Forelimb muscle (tissue), 1 donor: ENCODE data around the gene RPL10L. TPM values are rescaled to one million over a fixed set of nuclear protein-coding genes. Genes with fewer than 3 reads are reported as not detected.

Experiments used
- DNase-seq: peaks from one replicate; pipeline ENCODE4 v3.0.0-alpha.2; 2013; ENCODE audit warnings: low read depth
- polyA plus RNA-seq: library from polyadenylated mRNA; unstranded; fragments of 120-200 nt; gene quantifications from one replicate; pipeline ENCODE4 v1.2.1, GENCODE V29; 2013; ENCODE audit not compliant: insufficient read length

RPL10L gene
- polyA plus RNA-seq = 0.25 TPM

DNA sequence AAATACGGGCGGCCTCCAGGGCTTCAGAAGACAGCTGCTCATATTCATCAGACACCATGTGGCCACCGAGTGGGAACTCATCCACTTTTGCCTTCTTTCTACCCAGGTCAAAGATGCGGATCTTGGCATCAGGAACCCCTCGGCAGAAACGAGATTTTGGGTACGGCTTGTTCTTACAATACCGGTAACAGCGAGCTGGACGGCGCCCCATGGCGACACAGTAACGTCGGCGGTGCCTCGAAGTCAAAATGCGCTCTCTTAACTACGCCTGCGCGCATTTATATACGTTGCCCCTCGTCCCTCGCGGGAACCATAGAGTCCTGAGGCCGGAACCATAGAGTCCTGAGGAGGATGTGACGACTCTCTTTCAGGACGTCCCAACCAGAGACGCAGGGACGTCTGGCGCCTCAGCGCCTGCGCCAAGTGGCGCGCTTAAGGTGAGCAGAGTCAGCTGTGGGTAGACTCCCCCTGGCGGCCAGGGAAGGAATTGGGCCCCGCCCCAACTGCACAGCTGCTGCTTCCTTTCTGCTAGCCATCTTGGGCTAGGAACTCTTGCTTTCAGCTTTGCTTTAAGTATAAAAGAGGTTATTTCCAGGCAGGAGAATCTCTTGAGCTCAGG lies at the start of gene RPL10L:
RPL10L (minus strand) TSS at position 256 of the 619 bp plus-strand sequence; CDS start at position 211, 45 bp downstream.
- no peak for DNase-seq

DNA sequence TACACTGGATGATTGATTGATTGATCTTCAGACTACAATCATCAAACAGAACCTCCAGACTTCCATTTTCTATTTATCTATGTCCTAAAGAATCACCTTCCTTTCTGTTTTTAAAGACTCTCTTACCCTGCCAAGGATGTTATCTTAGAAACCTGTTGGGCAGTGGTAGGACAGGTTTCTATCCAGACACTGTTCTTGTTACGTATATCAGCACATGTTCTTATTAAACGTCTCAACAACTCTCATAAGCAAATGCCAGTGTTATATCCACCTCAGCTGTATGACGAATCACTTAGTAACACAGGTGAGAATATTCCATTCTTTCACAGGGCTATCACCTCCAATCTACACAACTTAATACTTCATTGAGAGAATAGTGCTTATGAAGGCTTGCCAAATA lies 40.2 kb upstream of the RPL10L start:
- DNase-seq = no peak

DNA sequence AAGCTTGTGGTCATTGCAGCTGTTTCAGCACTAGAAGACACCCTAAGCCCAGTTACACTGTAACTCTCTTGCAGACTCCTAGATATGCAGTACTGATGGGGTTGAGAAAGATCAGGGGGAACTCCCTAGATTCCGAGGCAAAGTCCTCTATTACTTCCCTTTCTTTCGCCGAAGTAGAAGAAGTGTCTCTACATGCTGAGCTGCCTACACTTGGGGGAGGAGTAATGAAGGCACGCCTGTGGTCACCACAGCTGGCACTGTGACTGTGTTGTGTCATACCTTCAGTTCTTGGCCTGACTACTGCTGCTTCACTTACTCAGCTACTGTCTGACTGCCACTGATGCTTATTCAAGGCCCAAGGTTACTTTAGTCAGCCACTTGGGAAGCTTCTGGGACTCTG lies 35.1 kb upstream of the RPL10L start:
- DNase-seq = no peak

DNA sequence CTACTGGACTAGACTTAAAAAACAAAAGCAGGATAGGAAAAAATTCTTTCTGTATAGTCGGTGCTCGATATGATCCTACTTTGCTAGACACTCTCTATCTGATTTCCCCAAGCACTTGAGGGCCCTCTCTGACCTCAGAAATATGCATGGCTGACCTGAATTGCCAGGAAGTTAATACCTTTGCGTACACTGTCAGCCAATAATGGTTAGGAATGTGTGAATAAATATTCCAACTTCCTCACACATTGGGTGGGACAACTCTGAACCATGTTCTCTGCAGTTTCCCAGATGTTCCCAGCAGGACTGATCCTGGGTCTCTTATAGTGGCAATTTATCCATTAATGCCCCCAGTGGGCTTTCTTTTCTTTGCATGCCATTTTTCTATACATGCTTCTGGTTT lies 20.5 kb upstream of the RPL10L start:
- no peak for DNase-seq

DNA sequence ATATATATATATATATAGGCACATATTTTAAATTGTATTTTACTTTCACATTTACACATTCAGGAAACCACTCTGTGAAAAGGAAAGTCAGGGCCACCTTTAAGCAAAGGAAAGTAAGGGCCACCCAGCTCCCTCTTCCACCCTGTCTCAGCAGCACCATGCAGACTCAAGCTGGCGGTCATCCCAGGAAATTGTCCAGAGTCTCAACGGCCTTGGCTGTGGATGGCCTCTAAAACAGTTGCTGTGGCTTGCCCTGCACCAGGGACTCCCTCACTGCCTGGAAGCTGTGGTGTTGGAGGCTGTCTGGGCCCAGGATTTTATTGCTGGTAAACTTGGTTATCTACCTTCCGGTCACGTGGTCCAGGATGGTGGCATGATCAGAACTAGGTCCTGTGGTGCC lies 11.8 kb upstream of the RPL10L start:
- DNase-seq = no peak

DNA sequence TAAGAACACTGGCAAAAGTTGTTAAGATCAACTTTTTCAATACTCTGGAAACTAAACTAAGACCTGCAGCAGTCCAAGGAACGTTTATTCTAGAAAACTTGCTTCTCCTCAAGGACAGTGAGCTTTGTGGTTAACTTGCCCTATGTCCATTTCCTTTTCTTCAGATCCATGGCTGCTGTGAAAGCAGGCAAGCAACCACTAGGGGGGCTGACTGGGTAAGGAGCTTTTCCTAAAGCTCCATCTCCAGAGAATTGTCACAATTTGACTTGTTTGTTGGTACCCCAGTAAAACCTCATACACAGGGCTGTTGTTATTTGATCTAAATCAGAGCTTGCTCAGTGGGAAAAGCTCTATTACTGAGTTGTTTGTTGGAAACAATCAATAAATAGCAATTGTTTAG lies 10.1 kb upstream of the RPL10L start:
- DNase-seq = no peak

DNA sequence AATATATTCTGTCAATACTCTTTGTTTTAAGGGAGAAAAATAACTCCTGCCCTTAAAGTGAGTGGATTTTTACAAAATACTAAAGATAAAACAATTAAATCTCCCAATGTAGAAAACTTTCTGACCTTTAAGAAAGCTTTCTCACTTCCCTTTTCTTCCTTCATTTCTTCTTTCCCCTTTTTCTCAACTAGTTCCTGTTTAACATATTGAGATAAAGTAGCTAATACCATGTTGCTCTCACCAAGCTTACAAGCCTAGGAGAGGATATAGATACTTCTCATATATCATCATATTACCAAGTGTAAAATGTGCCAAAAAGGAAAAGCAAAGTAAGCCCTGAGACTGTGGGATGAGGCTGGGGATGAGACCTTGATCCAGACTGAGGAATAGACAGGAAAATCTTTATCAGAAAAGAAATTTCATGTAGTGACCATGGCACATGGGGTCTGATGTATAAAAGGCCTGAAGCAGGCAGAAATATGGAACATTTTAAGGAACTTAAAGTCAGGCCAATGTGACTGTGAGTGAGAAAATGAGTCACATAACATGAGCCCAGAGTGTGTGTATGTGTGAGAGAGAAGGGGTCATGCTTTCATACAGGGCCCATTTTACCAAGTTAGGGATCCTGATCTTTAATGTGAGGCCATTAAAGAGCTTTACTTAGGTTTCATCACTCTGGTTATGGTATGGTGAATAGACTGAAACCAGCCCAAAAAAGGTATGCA lies 1.6 kb upstream of the RPL10L start:
- DNase-seq = no peak

DNA sequence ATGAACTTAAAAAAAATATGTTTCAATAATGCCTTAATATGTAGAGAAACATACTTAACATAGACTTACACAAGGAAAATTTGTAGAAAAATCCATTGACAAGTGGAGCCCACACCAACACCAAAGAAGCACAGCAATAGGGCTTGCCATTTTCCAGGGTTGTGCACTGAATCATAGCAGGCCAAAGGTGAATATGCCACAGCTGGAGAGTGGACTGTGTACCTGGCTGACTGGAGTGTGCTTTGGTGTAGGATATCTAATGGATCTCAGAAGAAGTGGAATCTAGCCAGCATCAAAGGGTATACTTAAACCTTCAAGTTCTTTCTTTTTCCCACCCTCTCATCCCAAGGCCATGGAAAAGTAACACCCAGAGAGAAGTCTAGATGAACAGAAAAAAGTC lies 4.8 kb downstream of the RPL10L start:
- DNase-seq = no peak

DNA sequence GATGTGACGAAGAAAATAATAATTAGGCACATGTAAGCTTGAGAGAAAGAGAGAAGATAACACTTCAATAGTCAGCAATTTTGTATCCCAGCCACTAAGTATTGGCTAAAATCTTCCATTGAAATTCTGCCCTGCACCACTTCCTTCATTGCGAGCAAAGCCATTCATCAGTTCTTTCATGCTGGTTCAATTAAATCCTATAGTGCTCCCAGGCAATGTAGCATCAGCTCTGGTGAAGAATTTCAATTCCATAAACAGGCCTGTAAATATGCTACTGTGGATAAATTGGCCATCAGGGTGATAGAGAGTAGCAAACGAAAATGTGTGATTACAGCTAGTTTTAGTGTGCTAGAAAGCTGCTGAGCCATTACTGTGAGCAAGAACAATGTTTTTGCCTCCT lies 24.7 kb downstream of the RPL10L start:
- no peak for DNase-seq
